ENCODE results near the gene OSCAR.

GRCh38 chr19:54073829-54074228, 26.8 kb downstream of the OSCAR start:
- TF ChIP-seq CTCF (IDR thresholded peaks at IDR 0.05; ENCODE audit: insufficient read depth, low read depth, low read length) (no peak), EZH2 (IDR thresholded peaks at IDR 0.05; ENCODE audit: insufficient read depth, low read length) (no peak)
